ENCODE data around the gene PSMB2.
A peak's percentile ranks its signal among the peaks of the same experiment; 100 is the strongest.

Gene PSMB2

DNA sequence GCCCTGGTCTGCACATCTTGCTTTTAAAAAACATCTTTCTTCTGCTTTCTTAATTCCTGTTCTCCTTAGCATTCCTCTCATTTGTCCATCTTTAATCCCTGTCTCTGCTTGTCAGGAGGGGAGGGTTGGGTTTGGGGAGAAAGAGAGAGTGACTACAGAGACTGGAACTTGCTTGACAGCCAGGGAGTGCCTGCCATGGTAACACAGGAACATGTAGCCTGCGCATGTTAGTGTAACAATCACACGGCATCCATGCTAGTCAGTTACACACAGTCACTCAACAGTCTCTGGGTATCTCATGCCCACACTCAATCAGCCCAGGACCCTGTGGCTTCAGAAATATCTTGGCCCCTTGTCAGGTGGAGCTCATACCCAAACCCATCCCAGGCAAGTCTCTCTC is 69.0 kb downstream of the PSMB2 start:
- no peak for DNase-seq (ENCODE audit: low spot score)

- DNase-seq (ENCODE audit: low spot score): no peak
Measured at GRCh38 chr1:35571263-35571662, 70.1 kb downstream of the PSMB2 start.

- DNase-seq (ENCODE audit: low spot score): no peak
Measured at GRCh38 chr1:35570589-35571137, 70.7 kb downstream of the PSMB2 start.

DNA sequence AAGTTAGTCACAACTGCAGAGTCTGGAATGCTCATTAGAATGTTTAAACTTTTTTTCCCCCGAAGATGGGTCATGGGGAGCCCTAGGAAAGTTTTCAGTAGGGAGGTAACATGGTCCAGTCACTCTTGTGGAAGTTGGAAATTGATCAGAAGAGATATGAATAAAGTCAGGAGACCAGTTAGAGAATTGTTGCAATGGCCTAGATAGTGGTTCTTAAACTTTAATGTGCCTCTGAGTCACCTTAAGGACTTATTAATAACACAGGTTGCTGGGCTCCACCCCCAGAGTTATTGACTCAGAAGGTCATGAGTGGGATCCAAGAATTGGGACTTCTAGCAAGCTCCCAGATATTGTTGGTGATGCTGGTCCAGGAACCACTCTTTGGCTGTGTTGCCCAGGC is 71.4 kb downstream of the PSMB2 start:
- DNase-seq (ENCODE audit: low spot score): no peak

DNA sequence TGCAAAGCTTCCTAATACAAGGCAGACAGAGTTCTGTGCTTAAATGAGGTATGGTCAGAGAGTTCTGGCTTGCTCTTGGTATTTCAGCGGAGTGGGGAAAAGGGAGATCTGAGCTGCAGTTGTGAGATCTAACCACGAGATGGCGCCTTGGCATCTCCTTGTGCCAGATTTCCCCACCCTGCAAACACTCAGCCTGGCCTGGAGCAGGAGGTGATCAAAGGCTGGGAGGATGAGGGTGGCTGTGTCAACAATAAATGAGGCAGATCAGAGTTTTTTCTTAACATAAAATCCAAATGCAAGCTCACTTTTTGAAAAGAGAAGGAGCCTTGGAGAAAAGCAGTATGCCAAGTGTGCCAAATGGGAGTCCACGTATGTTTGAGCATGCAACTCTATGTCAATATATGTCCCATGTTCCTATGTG is 72.3 kb downstream of the PSMB2 start:
- peak; percentile 64 for DNase-seq (ENCODE audit: low spot score)

DNA sequence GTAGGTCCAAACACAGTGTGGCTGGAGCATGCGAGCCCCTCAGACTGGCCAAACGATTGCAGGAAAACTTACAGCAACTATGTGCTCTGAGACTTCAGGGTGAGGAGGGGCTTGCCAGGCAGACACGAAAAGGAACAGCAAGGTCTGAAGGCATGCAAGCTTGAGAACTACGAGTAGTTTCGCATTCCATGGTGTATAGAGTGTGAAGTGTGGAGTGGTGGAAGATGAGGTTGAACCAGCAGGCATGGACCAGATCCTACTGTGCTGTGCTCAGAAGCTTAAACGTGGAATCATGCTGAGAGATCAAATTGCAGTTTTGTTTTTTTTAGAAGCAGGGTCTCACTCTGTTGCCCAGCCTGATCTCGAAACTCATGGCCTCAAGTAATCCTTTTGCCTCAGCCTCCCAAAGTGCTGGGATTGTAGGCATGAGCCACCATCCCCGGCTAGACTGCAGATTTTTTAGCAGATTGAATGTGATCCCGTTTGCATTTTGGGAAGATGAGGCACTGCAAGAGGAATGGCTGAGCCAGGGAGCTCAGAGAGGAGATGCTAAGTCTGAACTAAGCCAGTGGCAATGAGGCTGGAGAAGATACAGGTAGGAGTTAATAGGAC is 73.3 kb downstream of the PSMB2 start:
- no peak for DNase-seq (ENCODE audit: low spot score)

GRCh38 chr1:35565742-35566133 is 75.6 kb downstream of the PSMB2 start:
- no peak for DNase-seq (ENCODE audit: low spot score)

DNA sequence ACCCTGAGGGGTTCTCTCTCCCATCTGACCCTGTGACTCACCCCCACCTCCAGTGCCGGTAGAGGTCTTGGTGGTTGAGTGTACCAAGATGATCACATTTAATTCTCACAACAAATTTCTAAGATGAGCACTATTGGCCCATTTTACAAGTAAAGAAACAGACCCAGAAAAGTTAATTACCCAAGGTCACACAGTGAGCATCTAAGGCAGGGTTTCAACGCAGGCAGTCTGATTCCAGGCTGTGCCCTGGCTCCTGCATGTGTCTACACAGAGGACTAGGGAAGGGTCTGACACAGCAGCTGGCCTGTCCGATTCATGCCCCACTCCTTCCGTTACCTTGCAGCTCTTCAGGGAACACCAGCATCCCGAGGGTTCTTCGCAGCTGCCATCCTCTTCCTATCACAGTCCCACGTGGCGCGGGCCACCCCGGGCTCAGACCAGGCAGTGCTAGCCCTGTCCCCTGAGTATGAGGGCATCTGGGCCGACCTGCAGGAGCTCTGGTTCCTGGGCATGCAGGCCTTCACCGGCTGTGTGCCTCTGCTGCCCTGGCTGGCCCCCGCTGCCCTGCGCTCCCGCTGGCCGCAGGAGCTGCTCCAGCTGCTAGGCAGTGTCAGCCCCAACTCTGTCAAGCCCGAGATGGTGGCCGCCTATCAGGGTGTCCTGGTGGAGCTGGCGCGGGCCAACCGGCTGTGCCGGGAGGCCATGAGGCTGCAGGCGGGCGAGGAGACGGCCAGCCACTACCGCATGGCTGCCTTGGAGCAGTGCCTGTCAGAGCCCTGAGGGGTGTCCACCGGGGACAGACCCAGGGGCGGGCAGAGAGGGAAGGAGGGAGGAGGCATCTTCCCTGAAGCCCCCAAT is 76.2 kb downstream of the PSMB2 start:
- no peak for DNase-seq (ENCODE audit: low spot score)

GRCh38 chr1:35564037-35564883 is 77.1 kb downstream of the PSMB2 start:
- DNase-seq (ENCODE audit: low spot score): peak; percentile 82

DNA sequence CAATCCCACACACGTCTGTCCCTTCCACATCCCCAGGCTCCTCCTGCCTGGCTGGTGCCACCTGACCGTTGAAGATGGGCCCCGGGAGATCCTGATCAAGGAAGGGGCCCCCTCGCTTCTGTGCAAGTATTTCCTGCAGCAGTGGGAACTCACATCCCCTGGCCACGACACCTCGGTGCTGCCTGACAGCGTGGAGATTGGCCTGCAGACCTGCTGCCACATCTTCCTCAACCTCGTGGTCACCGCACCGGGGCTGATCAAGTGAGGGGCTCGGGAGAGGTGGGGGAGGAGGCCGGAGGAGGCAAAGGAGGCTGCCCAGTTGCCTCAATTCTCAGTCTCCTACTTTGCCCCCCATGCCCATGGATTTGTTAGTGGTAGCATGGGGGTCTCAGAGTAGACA is 78.2 kb downstream of the PSMB2 start:
- DNase-seq (ENCODE audit: low spot score): no peak

DNA sequence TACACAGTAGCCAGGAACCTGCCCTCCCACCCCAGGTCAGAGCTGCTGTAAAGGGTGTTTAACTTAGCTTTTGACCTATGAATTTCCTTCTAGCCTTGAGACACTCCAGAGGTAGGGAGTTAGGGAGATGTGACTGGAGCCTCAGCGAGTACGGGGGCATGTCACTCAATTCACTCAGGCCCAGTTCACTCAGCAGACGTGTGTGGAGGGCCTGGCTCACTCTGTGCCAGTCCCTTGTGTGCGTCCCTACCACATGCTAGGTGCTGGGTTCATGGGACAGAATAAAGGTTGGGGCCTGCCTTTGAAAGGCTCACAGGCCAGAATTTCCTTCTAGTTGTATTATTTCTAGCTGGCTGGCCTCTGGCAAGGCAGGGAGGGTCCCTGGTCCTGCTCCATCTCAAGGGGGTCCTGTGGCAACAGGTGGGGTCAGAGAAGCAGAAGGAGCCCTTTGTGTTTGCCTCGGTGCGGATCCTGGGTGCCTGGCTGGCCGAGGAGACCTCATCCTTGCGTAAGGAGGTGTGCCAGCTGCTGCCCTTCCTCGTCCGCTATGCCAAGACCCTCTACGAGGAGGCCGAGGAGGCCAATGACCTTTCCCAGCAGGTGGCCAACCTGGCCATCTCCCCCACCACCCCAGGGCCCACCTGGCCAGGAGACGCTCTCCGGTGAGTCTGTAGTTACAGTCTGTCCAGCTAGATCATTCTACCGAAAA is 79.2 kb downstream of the PSMB2 start:
- DNase-seq (ENCODE audit: low spot score): no peak

- DNase-seq (ENCODE audit: low spot score): no peak
Measured at GRCh38 chr1:35561297-35561971, 79.9 kb downstream of the PSMB2 start.

DNA sequence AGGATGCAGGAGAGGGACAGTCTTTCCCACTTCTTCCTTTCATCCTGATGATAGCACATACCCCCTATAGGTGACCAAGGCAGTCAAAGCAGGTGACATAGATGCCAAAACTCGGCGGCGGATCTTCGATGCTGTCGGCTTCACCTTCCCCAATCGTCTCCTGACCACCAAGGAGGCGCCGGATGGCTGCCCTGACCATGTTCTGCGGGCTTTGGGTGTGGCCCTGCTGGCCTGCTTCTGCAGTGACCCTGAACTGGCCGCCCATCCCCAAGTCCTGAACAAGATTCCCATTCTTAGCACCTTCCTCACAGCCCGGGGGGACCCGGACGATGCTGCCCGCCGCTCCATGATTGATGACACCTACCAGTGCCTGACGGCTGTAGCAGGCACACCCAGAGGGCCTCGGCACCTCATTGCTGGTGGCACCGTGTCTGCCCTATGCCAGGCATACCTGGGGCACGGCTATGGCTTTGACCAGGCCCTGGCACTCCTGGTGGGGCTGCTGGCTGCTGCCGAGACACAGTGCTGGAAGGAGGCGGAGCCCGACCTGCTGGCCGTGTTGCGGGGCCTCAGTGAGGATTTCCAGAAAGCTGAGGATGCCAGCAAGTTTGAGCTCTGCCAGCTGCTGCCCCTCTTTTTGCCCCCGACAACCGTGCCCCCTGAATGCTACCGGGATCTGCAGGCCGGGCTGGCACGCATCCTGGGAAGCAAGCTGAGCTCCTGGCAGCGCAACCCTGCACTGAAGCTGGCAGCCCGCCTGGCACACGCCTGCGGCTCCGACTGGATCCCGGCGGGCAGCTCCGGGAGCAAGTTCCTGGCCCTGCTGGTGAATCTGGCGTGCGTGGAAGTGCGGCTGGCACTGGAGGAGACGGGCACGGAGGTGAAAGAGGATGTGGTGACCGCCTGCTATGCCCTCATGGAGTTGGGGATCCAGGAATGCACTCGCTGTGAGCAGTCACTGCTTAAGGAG is 80.8 kb downstream of the PSMB2 start:
- DNase-seq (ENCODE audit: low spot score): no peak

DNA sequence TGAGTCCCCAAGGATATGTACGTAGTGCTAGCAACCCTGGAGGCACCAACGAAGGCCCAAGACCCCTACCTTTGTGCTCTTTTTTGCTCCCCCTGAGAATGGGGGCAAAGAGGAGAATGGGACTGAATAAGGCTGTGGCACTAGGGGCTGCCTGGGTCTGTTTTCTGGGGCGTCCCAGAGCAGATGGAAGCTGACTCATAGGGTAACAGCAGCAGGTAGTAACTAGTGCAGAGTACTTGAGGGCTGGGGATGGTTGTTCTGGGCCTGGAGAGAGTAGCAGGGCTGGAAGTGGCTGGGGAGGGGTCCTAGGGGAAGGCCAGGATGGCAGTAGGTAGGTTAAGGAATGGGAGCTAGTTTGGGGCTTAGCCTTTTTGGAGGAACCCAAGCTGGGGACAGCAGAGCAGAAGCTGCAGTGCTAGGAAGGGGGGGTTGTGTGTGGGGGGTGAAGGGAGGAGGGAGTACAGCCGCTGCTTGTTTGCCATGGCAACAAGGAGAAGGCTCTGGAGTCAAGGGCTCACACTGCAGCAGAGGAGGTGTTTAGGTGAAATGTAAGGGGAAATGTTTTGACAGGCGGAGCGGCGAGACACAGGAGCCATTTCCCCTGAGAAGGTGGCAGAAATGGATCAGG is 81.9 kb downstream of the PSMB2 start:
- DNase-seq (ENCODE audit: low spot score): peak; percentile 38

GRCh38 chr1:35558374-35559316 is 82.7 kb downstream of the PSMB2 start:
- DNase-seq (ENCODE audit: low spot score): no peak

DNA sequence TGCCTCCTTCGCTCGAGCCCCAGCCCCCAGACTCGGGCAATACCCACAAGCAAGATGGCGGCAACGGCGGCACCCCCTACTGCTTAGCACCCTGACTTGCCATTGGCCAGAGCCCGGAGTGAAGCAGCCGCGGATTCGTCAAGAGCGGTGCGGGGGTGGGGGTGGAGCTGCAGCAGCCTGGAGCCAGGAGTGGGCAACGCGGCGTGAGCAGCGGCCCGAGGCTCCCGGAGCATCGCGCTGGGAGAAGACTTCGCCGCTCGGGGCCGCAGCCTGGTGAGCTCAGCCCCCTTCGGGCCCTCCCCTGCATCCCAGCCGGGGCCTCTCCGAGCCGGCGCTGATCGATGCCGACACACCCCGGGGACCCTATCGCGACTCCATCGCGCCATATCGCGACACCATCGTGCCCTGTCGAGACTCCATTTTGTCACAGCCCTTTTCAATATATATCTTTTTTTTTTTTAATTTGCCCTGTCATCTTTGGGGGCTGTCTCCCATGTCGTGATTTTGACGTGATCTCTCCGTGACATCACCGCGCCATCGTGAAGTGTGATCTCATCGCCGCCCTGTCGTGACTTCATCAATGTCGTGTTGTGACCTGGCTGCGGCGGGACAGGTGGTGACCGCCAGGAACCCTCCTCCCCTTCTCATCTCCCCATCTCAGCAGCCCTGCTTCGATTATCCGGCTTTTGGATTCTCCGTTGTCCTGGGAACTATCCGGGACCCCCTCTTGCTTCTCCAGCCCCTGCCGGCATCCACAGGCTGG is 83.5 kb downstream of the PSMB2 start, which contains the start of gene NCDN:
Gene NCDN (plus strand): TSS at position 189 of the 763 bp plus-strand sequence. CDS start 392 bp downstream, at position 581.
- DNase-seq (ENCODE audit: low spot score): peak; percentile 94

- DNase-seq (ENCODE audit: low spot score): peak; percentile 74
Measured at GRCh38 chr1:35557118-35557610, 84.2 kb downstream of the PSMB2 start, which contains the start of gene KIAA0319L. KIAA0319L (minus strand) TSS chr1:35557403; CDS start chr1:35554491, 2,912 bp downstream.

Measured in CD4-positive, alpha-beta T cell treated with Interleukin-15 for 4 hours (primary cell).